ENCODE results near the gene BCL2L14. TPM values are rescaled to one million over a fixed set of nuclear protein-coding genes. Genes with fewer than 3 reads are reported as not detected.
A peak's percentile ranks its signal among the peaks of the same experiment; 100 is the strongest.
"Not testable (repeated sequence)": the region's sequence is repeated elsewhere in the genome, so short reads cannot be mapped to it uniquely, and the experiment has no call there.

Gene BCL2L14
- polyA plus RNA-seq, 4 donors, result 19.2 to 49.2 (median 26.2) TPM

DNA sequence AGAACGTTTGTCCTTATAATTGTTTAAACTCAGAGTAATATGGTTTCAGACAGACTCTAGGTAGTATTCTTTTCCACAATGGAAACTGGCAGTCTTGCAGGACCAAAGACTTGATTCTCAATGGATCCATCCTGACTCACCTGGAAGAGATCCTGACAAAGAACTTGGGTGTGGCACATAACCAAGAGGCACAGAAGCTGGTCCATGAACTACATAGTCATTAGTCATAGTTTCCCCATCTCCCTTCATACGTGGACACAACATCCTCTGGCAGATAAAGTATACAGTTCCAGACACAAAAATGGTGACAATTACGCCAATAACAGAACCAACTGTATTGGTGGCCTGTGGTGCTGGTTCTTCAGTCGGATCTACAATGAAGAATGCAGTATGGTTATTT, 55.8 kb downstream of the BCL2L14 start:
- 82 to 83% (median 83%) methylated on average over 4 of the region's 4 CpGs for WGBS, 3 donors
- no peak for FAIRE-seq
- H3K36me3 ChIP-seq (ENCODE audit: control insufficient read depth in 3 of 3, insufficient read depth in 2 of 3, low read depth in 1 of 3, low read length in 3 of 3), result peaks cover 0 to 12% (median 6%) of the 10 kb centered on the region in 3 donors

DNA sequence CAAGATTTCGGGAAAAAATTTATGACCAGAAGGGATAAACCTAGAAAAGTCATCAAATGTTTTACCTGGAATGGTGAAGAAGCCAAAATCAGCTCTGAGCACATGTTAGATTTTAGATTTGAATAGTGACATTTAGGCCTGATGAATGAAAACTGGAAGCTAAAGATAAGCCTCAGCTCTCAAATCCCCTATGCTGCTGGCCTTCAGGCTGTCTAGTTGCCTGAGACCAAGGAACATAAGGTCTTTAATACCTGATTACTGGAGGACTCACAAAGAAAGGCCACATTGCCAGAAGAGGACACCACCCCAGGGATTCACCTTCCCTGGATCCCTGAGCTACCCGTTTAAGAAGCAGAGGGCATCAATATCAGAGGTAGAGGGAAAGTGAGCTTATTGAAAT, 56.6 kb downstream of the BCL2L14 start:
- Histone ChIP-seq H3K27ac (ENCODE audit: low read depth in 1 of 3, low read length in 2 of 3) (no peak overlapping the region), H3K36me3 (ENCODE audit: control insufficient read depth in 3 of 3, insufficient read depth in 2 of 3, low read depth in 1 of 3, low read length in 3 of 3) (peaks cover 0 to 16% (median 6%) of the 10 kb centered on the region in 3 donors), H3K4me1 (ENCODE audit: control insufficient read depth in 3 of 3, insufficient read depth in 2 of 3, low read depth in 1 of 3, low read length in 2 of 3) (no peaks in the 10 kb centered on the region), H3K27me3 (ENCODE audit: control insufficient read depth in 3 of 3, insufficient read depth in 3 of 3, low read length in 3 of 3) (no peaks in the 10 kb centered on the region), H3K4me3 (ENCODE audit: low read depth in 1 of 3, low read length in 3 of 3) (no peak overlapping the region), H3K9me3 (ENCODE audit: control insufficient read depth in 2 of 2, insufficient read depth in 1 of 2, low read depth in 1 of 2, low read length in 1 of 2) (no peaks in the 10 kb centered on the region)
- DNase-seq (no peak), FAIRE-seq (no peak)
- WGBS, 3 donors, result 90 to 96% (median 93%) methylated on average over 2 of the region's 2 CpGs

More for the DNA sequence above, 55.8 kb downstream of the BCL2L14 start:
- DNase-seq, result no peak
- no peaks in the 10 kb centered on the region for H3K27me3 ChIP-seq (ENCODE audit: control insufficient read depth in 3 of 3, insufficient read depth in 3 of 3, low read length in 3 of 3)
- no peak overlapping the region for H3K27ac ChIP-seq (ENCODE audit: low read depth in 1 of 3, low read length in 2 of 3)
- no peak overlapping the region for H3K4me3 ChIP-seq (ENCODE audit: low read depth in 1 of 3, low read length in 3 of 3)
- no peaks in the 10 kb centered on the region for H3K9me3 ChIP-seq (ENCODE audit: control insufficient read depth in 2 of 2, insufficient read depth in 1 of 2, low read depth in 1 of 2, low read length in 1 of 2)
- no peaks in the 10 kb centered on the region for H3K4me1 ChIP-seq (ENCODE audit: control insufficient read depth in 3 of 3, insufficient read depth in 2 of 3, low read depth in 1 of 3, low read length in 2 of 3)

DNA sequence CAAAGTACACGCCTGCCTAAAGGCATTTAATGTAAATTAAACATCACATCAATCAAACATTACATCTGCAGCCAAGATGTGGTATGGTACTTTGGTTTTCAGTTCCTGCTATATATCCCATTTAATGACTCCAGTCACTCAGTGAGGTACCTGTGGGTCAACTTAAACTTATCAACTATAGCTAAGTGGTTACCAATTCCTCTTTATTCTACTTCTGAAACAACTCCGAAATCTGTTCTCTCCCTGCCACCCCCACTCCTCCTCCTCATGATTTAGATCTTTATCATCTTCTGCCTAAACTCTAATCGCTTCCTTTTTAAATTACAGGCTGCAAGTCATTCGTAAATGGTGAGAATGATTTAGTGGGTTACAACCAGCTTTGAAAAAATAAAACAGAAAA, 57.9 kb downstream of the BCL2L14 start:
- H3K36me3 ChIP-seq (ENCODE audit: control insufficient read depth in 3 of 3, insufficient read depth in 2 of 3, low read depth in 1 of 3, low read length in 3 of 3), result peaks cover 0 to 18% (median 4%) of the 10 kb centered on the region in 3 donors
- WGBS, 3 donors, result 65 to 85% (median 70%) methylated on average over 4 of the region's 4 CpGs
- no peak overlapping the region for H3K4me3 ChIP-seq (ENCODE audit: low read depth in 1 of 3, low read length in 3 of 3)
- no peaks in the 10 kb centered on the region for H3K4me1 ChIP-seq (ENCODE audit: control insufficient read depth in 3 of 3, insufficient read depth in 2 of 3, low read depth in 1 of 3, low read length in 2 of 3)
- H3K27ac ChIP-seq (ENCODE audit: low read depth in 1 of 3, low read length in 2 of 3), result no peak overlapping the region
- no peaks in the 10 kb centered on the region for H3K27me3 ChIP-seq (ENCODE audit: control insufficient read depth in 3 of 3, insufficient read depth in 3 of 3, low read length in 3 of 3)
- H3K9me3 ChIP-seq (ENCODE audit: control insufficient read depth in 2 of 2, insufficient read depth in 1 of 2, low read depth in 1 of 2, low read length in 1 of 2), result no peaks in the 10 kb centered on the region
- DNase-seq (no peak), FAIRE-seq (no peak)

DNA sequence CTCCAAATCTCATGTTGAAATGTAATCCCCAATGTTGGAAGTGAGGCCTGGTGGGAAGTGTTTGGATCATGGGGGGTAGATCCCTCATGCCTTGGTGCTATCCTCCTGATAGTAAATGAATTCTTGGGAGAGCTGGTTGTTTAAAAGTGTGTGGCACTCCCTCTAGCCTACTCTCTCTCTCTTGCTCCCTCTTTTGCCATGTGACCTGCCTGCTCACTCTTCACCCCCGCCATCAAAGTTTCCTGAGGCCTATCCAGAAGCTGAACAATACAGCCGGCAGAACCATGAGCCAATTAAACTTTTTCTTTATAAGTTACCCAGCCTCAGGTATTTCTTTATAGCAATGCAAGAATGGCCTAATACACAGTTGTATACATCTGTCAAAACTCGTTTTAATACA, 62.5 kb downstream of the BCL2L14 start:
- Histone ChIP-seq H3K9me3 (ENCODE audit: control insufficient read depth in 2 of 2, insufficient read depth in 1 of 2, low read depth in 1 of 2, low read length in 1 of 2) (no peaks in the 10 kb centered on the region), H3K27ac (ENCODE audit: low read depth in 1 of 3, low read length in 2 of 3) (no peak overlapping the region), H3K4me1 (ENCODE audit: control insufficient read depth in 3 of 3, insufficient read depth in 2 of 3, low read depth in 1 of 3, low read length in 2 of 3) (no peaks in the 10 kb centered on the region), H3K36me3 (ENCODE audit: control insufficient read depth in 3 of 3, insufficient read depth in 2 of 3, low read depth in 1 of 3, low read length in 3 of 3) (peaks cover 0 to 20% (median 0%) of the 10 kb centered on the region in 3 donors), H3K4me3 (ENCODE audit: low read depth in 1 of 3, low read length in 3 of 3) (no peak overlapping the region), H3K27me3 (ENCODE audit: control insufficient read depth in 3 of 3, insufficient read depth in 3 of 3, low read length in 3 of 3) (no peaks in the 10 kb centered on the region)
- DNase-seq (no peak), FAIRE-seq (no peak)
- WGBS, 3 donors, result 81 to 93% (median 81%) methylated on average over 3 of the region's 3 CpGs

DNA sequence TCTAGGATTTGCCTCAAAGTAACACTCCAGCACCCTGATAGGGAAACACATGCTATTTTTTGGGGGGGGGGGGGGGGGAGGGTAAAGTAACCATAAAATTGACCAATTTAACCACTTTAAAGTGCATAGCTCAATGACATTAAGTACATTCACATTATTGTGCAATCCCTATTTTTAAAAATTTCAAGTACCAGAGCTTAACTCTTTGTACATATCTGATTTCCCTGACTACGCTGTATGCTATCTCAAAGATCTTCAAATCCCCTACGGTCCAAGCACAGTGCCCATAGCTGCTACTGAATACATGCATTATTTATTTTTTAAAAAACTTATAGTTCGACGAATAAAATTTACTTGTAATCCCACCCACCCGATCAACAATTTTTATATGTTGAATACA, 63.0 kb downstream of the BCL2L14 start:
- H3K4me1 ChIP-seq (ENCODE audit: control insufficient read depth in 3 of 3, insufficient read depth in 2 of 3, low read depth in 1 of 3, low read length in 2 of 3), result no peaks in the 10 kb centered on the region
- no peak for DNase-seq
- 95 to 98% (median 96%) methylated on average over 5 of the region's 5 CpGs for WGBS, 3 donors
- H3K4me3 ChIP-seq (ENCODE audit: low read depth in 1 of 3, low read length in 3 of 3), result no peak overlapping the region
- no peaks in the 10 kb centered on the region for H3K27me3 ChIP-seq (ENCODE audit: control insufficient read depth in 3 of 3, insufficient read depth in 3 of 3, low read length in 3 of 3)
- no peak for FAIRE-seq
- no peaks in the 10 kb centered on the region for H3K9me3 ChIP-seq (ENCODE audit: control insufficient read depth in 2 of 2, insufficient read depth in 1 of 2, low read depth in 1 of 2, low read length in 1 of 2)
- H3K27ac ChIP-seq (ENCODE audit: low read depth in 1 of 3, low read length in 2 of 3), result no peak overlapping the region
- peaks cover 0 to 20% (median 0%) of the 10 kb centered on the region in 3 donors for H3K36me3 ChIP-seq (ENCODE audit: control insufficient read depth in 3 of 3, insufficient read depth in 2 of 3, low read depth in 1 of 3, low read length in 3 of 3)

DNA sequence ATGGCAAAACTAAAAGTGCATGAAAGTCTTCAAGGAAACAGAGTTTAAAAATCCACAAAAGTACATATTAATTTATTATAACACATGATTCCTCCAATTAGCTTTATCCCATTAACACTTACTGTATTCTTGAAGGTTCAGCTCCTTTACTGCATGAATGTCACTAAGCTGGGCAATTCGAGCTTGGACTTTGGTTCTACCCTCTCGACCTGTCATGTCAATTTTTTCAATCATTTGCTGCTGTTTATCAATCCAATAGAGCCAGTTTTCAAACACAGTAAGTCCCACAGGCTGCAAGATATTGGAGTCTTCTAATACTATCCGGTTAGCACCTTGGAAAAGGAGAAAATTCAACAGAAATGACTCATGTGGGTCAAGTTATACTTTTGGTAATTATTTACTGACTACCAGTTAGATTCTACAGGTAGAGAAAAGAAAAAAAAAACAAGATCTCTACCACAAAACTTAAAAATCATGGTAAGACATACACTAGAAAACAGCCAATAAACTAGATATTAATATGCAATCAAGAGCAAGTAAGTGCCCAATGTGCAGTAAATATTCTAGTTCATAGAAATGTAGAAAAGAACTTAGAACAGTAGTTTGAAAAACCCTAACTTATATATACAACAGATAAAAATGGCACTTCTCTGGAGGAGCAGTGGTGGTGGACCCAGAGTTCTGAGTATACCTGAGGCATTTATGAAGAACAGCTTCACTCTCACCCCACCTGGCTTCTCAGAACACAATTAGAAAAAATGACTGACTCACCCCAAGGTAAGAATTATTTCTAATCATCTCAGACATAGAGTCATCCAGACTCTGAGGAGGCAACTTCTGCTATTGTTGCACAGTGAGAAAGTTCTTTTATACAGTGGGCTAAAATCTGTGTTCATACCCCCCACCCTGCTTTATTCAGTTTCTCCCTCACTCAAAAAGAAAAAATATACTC, 67.7 kb downstream of the BCL2L14 start:
- FAIRE-seq (no peak), DNase-seq (peak in 1 of 2 donors; percentile 44)
- no peaks in the 10 kb centered on the region for H3K4me1 ChIP-seq (ENCODE audit: control insufficient read depth in 3 of 3, insufficient read depth in 2 of 3, low read depth in 1 of 3, low read length in 2 of 3)
- WGBS, 3 donors, result 32 to 65% (median 33%) methylated on average over 3 of the region's 3 CpGs
- H3K9me3 ChIP-seq (ENCODE audit: control insufficient read depth in 2 of 2, insufficient read depth in 1 of 2, low read depth in 1 of 2, low read length in 1 of 2), result no peaks in the 10 kb centered on the region
- no peak overlapping the region for H3K27ac ChIP-seq (ENCODE audit: low read depth in 1 of 3, low read length in 2 of 3)
- no peaks in the 10 kb centered on the region for H3K27me3 ChIP-seq (ENCODE audit: control insufficient read depth in 3 of 3, insufficient read depth in 3 of 3, low read length in 3 of 3)
- peaks cover 0 to 10% (median 0%) of the 10 kb centered on the region in 3 donors for H3K36me3 ChIP-seq (ENCODE audit: control insufficient read depth in 3 of 3, insufficient read depth in 2 of 3, low read depth in 1 of 3, low read length in 3 of 3)
- H3K4me3 ChIP-seq (ENCODE audit: low read depth in 1 of 3, low read length in 3 of 3), result no peak overlapping the region

DNA sequence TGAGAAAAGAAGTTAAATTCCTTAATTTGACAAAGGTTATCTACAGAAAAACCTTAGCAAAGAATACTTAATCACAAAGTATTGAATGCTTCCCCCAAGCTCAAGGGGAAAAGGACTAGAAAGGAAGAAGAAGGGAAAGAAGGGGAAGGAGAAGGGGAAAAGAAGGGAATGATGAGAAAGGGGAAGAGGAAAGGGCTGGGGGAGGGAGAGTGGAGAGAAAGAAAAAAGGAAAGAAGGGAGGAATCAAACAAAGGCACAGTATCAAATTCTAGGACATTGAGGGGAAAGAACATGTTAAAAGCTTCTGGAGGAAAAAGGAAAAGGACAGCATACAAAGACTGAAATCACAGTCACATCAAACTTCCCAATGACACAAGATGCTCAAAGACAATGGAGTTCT, 70.3 kb downstream of the BCL2L14 start:
- peaks cover 0 to 7% (median 0%) of the 10 kb centered on the region in 3 donors for H3K36me3 ChIP-seq (ENCODE audit: control insufficient read depth in 3 of 3, insufficient read depth in 2 of 3, low read depth in 1 of 3, low read length in 3 of 3)
- no peak for FAIRE-seq

DNA sequence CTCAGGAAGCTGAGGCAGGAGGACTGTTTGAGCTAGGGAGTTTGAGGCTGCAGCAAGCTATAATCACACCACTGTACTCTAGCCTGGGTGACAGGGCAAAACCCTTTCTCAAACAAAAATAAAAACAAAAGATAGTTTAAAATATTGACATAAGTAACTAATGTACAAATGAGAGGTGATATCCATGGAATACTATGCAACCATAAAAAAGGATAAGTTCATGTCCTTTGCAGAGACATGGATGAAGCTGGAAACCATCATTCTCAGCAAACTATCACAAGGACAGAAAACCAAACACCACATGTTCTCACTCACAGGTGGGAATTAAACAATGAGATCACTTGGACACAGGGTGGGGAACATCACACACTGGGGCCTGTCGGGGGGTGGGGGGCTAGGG, 73.8 kb downstream of the BCL2L14 start:
- not testable (repeated sequence) for H3K27me3 ChIP-seq (ENCODE audit: control insufficient read depth in 3 of 3, insufficient read depth in 3 of 3, low read length in 3 of 3); FAIRE-seq; H3K4me3 ChIP-seq (ENCODE audit: low read depth in 1 of 3, low read length in 3 of 3); H3K4me1 ChIP-seq (ENCODE audit: control insufficient read depth in 3 of 3, insufficient read depth in 2 of 3, low read depth in 1 of 3, low read length in 2 of 3); DNase-seq; H3K27ac ChIP-seq (ENCODE audit: low read depth in 1 of 3, low read length in 2 of 3); H3K9me3 ChIP-seq (ENCODE audit: control insufficient read depth in 2 of 2, insufficient read depth in 1 of 2, low read depth in 1 of 2, low read length in 1 of 2)
- peaks cover 5 to 19% (median 7%) of the 10 kb centered on the region in 3 donors for H3K36me3 ChIP-seq (ENCODE audit: control insufficient read depth in 3 of 3, insufficient read depth in 2 of 3, low read depth in 1 of 3, low read length in 3 of 3)
- WGBS, 3 donors, result 31 to 67% (median 47%) methylated on average over 1 of the region's 1 CpG

More for the DNA sequence above, 70.3 kb downstream of the BCL2L14 start:
- no peak for DNase-seq
- H3K9me3 ChIP-seq (ENCODE audit: control insufficient read depth in 2 of 2, insufficient read depth in 1 of 2, low read depth in 1 of 2, low read length in 1 of 2), result no peaks in the 10 kb centered on the region
- H3K27ac ChIP-seq (ENCODE audit: low read depth in 1 of 3, low read length in 2 of 3), result no peak overlapping the region
- H3K4me1 ChIP-seq (ENCODE audit: control insufficient read depth in 3 of 3, insufficient read depth in 2 of 3, low read depth in 1 of 3, low read length in 2 of 3), result no peaks in the 10 kb centered on the region
- no peaks in the 10 kb centered on the region for H3K27me3 ChIP-seq (ENCODE audit: control insufficient read depth in 3 of 3, insufficient read depth in 3 of 3, low read length in 3 of 3)
- no peak overlapping the region for H3K4me3 ChIP-seq (ENCODE audit: low read depth in 1 of 3, low read length in 3 of 3)
